GM23248 (cell line): ENCODE results near the gene CTNNA3.

Experiments
- EZH2 ChIP-seq: fragments of 200-600 bp; sonication (generic); IDR thresholded peaks from 2 replicates; pipeline ENCODE4 v1.6.1; 2018; ENCODE audit warnings: antibody characterized with exemption, mild to moderate bottlenecking; ENCODE audit not compliant: insufficient read depth, poor library complexity, severe bottlenecking
- EZH2phosphoT487 ChIP-seq: fragments of 200-600 bp; sonication (generic); IDR thresholded peaks from 2 replicates; pipeline ENCODE4 v1.6.1; 2018; ENCODE audit warnings: antibody characterized with exemption, moderate library complexity, mild to moderate bottlenecking, low read depth; ENCODE audit not compliant: insufficient read depth

DNA sequence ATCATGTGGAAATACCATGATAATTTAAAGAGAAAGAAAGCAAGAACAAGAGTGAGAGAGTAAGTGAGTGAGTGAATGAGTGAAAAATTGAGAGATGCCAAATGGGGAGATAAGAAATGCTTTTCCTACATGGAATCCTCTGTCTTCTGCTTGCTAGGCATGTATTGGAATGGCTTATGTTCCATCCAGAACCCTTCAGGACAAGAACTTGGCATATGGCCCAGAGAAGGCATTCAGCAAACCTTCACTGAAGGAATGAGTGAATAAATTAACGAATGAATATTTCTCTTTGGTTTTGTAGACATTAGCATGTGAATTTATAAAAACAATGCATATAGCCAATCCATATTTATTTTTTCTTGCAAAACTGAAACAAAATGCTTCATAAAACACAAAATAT, 608.0 kb downstream of the CTNNA3 start:
- TF ChIP-seq EZH2, result no peak
- no peak for TF ChIP-seq EZH2phosphoT487
